Right ventricle myocardium inferior (tissue), 1 donor: Measurements from ENCODE around the gene ETDB. TPM values are rescaled to one million over a fixed set of nuclear protein-coding genes. Genes with fewer than 3 reads are reported as not detected.

ENCODE experiments used
- total RNA-seq: library from RNA; stranded (reverse); fragmentation: NEBNext Ultra II Directional; extraction: Animal tissue kit (Norgen Biotek cat#: 25700); gene quantifications from one replicate; pipeline ENCODE4 v1.2.1, GENCODE V29; 2021
- donor health status: DM: no; HTN: yes; CAD: no; lungs with severe emphysema.

Gene ETDB
- total RNA-seq, 1 donor from 2014 or later, result not detected

Other genes starting within 250 kb of the ETDB start
- 24.1 TPM for gene MOSPD1, start 205.3 kb downstream of the ETDB start, total RNA-seq
- gene SMIM10, start 129.5 kb downstream of the ETDB start, total RNA-seq, result 6.4 TPM
- 14.1 TPM for gene RTL8B, start 98.0 kb downstream of the ETDB start, total RNA-seq
- gene RTL8C, start 88.2 kb downstream of the ETDB start, total RNA-seq, result 274 TPM
- gene RTL8A, start 68.4 kb downstream of the ETDB start, total RNA-seq, result 32.5 TPM
- gene SMIM10L2B, start 21.8 kb downstream of the ETDB start, total RNA-seq, result 1.7 TPM
- not detected for gene CT55, start 50.9 kb upstream of the ETDB start, total RNA-seq
- gene ETDA, start 131.5 kb upstream of the ETDB start, total RNA-seq, result not detected
- not detected for gene ETDC, start 189.0 kb upstream of the ETDB start, total RNA-seq
- gene ZNF75D, start 223.6 kb upstream of the ETDB start, total RNA-seq, result 3.9 TPM
- gene ZNF449, start 224.3 kb upstream of the ETDB start, total RNA-seq, result 5.5 TPM